A673 (cell line): Measurements from ENCODE around the gene TSPAN10.

Experiments used
- EZH2 ChIP-seq: fragments of 200-600 bp; sonication (generic); IDR thresholded peaks from 2 replicates; pipeline ENCODE4 v1.6.1; 2017; ENCODE audit warnings: borderline replicate concordance, low read depth, mild to moderate bottlenecking, mixed read lengths, antibody characterized with exemption, low read length; ENCODE audit not compliant: poor library complexity, severe bottlenecking
- TF ChIP-seq, protein P1 (sequence below): fragments of 300-800, 200-600 bp; sonication (generic); conservative IDR thresholded peaks from 2 replicates; pipeline ENCODE4 v1.5.1; 2017; ENCODE audit warnings: low read depth, mild to moderate bottlenecking, antibody characterized with exemption, low read length, moderate library complexity, mixed read lengths

DNA sequence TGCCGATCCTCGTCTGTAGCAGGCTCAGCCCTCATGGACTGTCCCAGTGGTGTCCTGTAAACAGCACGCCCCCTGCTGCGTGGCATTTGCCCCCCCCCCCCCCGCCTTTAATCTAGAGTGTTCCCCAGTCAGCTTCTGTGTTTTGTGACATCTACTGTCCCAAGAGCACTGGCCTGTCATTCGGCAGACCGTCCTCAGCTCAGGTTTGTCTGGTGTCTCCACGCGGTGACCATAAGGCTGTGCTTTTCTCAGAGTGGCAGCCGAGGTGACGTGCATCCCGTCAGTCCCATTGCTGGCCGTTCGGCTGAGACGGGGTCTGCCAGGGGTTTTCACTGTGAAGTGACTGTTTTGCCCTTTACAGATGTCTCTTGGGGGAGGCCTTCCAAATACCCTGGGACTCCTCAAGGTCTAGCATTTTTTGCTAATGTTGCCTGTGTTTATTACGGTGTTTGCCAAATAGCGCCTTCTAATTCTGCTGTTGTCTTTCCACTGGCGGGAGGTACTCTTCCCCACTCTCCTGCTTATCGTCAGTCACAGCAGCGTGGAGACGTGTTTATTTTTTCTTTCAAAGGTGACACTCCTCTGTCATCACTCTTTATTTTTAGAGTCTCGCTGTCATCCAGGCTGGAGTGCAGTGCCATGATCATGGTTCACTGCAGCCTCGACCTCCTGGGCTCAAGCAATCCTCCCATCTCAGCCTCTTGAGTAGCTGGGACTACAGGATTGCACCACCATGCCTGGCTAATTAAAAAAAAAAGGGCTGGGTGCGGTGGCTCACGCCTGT, 60.5 kb downstream of the TSPAN10 start:
- TF ChIP-seq, protein P1, sequence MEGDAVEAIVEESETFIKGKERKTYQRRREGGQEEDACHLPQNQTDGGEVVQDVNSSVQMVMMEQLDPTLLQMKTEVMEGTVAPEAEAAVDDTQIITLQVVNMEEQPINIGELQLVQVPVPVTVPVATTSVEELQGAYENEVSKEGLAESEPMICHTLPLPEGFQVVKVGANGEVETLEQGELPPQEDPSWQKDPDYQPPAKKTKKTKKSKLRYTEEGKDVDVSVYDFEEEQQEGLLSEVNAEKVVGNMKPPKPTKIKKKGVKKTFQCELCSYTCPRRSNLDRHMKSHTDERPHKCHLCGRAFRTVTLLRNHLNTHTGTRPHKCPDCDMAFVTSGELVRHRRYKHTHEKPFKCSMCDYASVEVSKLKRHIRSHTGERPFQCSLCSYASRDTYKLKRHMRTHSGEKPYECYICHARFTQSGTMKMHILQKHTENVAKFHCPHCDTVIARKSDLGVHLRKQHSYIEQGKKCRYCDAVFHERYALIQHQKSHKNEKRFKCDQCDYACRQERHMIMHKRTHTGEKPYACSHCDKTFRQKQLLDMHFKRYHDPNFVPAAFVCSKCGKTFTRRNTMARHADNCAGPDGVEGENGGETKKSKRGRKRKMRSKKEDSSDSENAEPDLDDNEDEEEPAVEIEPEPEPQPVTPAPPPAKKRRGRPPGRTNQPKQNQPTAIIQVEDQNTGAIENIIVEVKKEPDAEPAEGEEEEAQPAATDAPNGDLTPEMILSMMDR, result no peak
- no peak for TF ChIP-seq EZH2
